ENCODE measurements around the gene BMP7. TPM values are rescaled to one million over a fixed set of nuclear protein-coding genes. Genes with fewer than 3 reads are reported as not detected.

Gene BMP7
- total and polyA plus RNA-seq, 2 of the 8 experiments (the other 6 are each of a cell fraction or from before 2014, with no cell fraction given): 9.2 to 14.7 TPM

GRCh38 chr20:57220337-57221145 lies 45.9 kb downstream of the BMP7 start:
- Histone ChIP-seq H3K56ac (replicated peaks; ENCODE audit: insufficient read length, low read depth, low read length) (no peak overlapping the region), H3K4me3 (ENCODE audit: extremely low read depth in 1 of 4, insufficient read depth in 2 of 4, low read depth in 3 of 4, low read length in 4 of 4) (no peak overlapping the region), H3K79me1 (ENCODE audit: low read depth, low read length) (no peaks in the 10 kb centered on the region), H4K5ac (ENCODE audit: insufficient read length, low read depth, low read length) (no peak overlapping the region), H2BK20ac (ENCODE audit: low read length) (no peak overlapping the region), H3K4ac (replicated peaks; ENCODE audit: insufficient read length, low read depth, low read length) (no peak overlapping the region), H4K20me1 (replicated peaks in 1 of 2; ENCODE audit: control insufficient read depth in 1 of 2, insufficient read depth in 2 of 2, low read length in 2 of 2) (no peaks in the 10 kb centered on the region), H3K4me1 (replicated peaks in 1 of 4; ENCODE audit: control insufficient read depth in 3 of 4, insufficient read depth in 4 of 4, low read length in 3 of 4) (no peaks in the 10 kb centered on the region; a peak in 1 of 7 replicates), H2AK5ac (ENCODE audit: low read depth, low read length) (no peak overlapping the region), H3K14ac (ENCODE audit: insufficient read length) (no peak overlapping the region), H3K23ac (ENCODE audit: insufficient read length) (no peak overlapping the region), H3K9ac (replicated peaks in 1 of 4; ENCODE audit: extremely low read depth in 1 of 4, low read depth in 3 of 4, low read length in 3 of 4) (no peak overlapping the region), H2BK120ac (replicated peaks; ENCODE audit: low read depth, low read length) (no peak overlapping the region), H3K79me2 (ENCODE audit: control insufficient read depth in 1 of 2, insufficient read depth in 2 of 2, low read length in 2 of 2) (no peaks in the 10 kb centered on the region), H2BK15ac (ENCODE audit: low read length) (no peak overlapping the region), H2BK5ac (ENCODE audit: low read depth, low read length) (no peak overlapping the region), H3K27me3 (replicated peaks in 1 of 4; ENCODE audit: control insufficient read depth in 3 of 4, extremely low read depth in 1 of 4, insufficient read depth in 3 of 4, low read length in 3 of 4) (no peaks in the 10 kb centered on the region; a peak in 1 of 7 replicates), H3K4me2 (ENCODE audit: insufficient read depth in 1 of 2, low read depth in 2 of 2, low read length in 2 of 2) (no peak overlapping the region), H4K8ac (ENCODE audit: extremely low read depth, insufficient read depth, low read length) (no peak overlapping the region; the same call in 1 of the 2 replicates), H4K91ac (replicated peaks; ENCODE audit: insufficient read length, low read length) (no peak overlapping the region), H3K9me3 (ENCODE audit: insufficient read depth in 2 of 2, low read depth in 1 of 2, low read length in 1 of 2) (no peaks in the 10 kb centered on the region), H3K27ac (ENCODE audit: low read depth, low read length) (no peak overlapping the region), H2AFZ (ENCODE audit: low read length) (no peak overlapping the region), H3K36me3 (ENCODE audit: control insufficient read depth in 2 of 4, insufficient read depth in 4 of 4, low read length in 3 of 4) (peaks cover 0 to 7% (median 0%) of the 10 kb centered on the region in 4 experiments; a peak in 4 of 8 replicates), H3K23me2 (ENCODE audit: low read depth, low read length) (peaks cover 9% of the 10 kb centered on the region; the same call in 1 of the 2 replicates), H3K18ac (ENCODE audit: extremely low read depth, low read length) (no peak overlapping the region), H2BK12ac (ENCODE audit: low read depth, low read length) (no peak overlapping the region)
- ChIA-PET POLR2A (ENCODE audit: partially characterized antibody) (no interaction called here), CTCF (ENCODE audit: partially characterized antibody) (interaction anchor here (1.2 to 6.1 kb wide), 5 partner anchors 21 to 112 kb away, joined by 3 to 26 read pairs (median 4); partner anchors contain the start of gene SPO11)
- no peak for DNase-seq (ENCODE audit: low read depth in 1 of 2, low spot score in 2 of 2)
- WGBS, 2 experiments (ENCODE audit: extremely low coverage in 1 of 2, insufficient coverage in 1 of 2, insufficient read length in 1 of 2, insufficient replicate concordance in 2 of 2, low coverage in 1 of 2, low lambda C conversion rate in 2 of 2, missing lambda C conversion rate in 1 of 2): 89% methylated on average over 13 of the region's 14 CpGs; no CpG with 5 or more reads in 1 of the 2 experiments
- no peak for FAIRE-seq
- TF ChIP-seq CTCF (IDR thresholded peaks at IDR 0.05; ENCODE audit: control extremely low read depth in 1 of 3, insufficient read depth in 1 of 3, low read depth in 1 of 3, low read length in 3 of 3) (no peak), CBX8 (IDR thresholded peaks at IDR 0.05; ENCODE audit: borderline replicate concordance, low read depth, low read length) (no peak), MAFK (IDR thresholded peaks at IDR 0.05; ENCODE audit: low read depth, low read length) (no peak), BCL11A (IDR thresholded peaks at IDR 0.05; ENCODE audit: low read depth in 2 of 2, low read length in 2 of 2) (no peak), RAD21 (IDR thresholded peaks at IDR 0.05 in 1 of 2, conservative IDR thresholded peaks at IDR 0.05 in 1 of 2; ENCODE audit: low read depth in 2 of 2, low read length in 2 of 2) (no peak), BRCA1 (IDR thresholded peaks at IDR 0.05; ENCODE audit: low read depth, low read length) (no peak), PHF8 (conservative IDR thresholded peaks at IDR 0.05; ENCODE audit: low read depth, low read length) (no peak), FOSL1 (IDR thresholded peaks at IDR 0.05; ENCODE audit: insufficient read depth, low read depth, low read length) (no peak)

Measured in H1 (cell line).